HUES64 (cell line): ENCODE data around the gene NFASC.

ENCODE experiments used
- H3K27ac ChIP-seq: 2 replicates; pipeline ENCODE4 v1.7.0; 2013; ENCODE audit warnings: low read depth, low read length, inconsistent platforms
- H3K27me3 ChIP-seq: 2 replicates; pipeline ENCODE4 v1.6.1; 2013; ENCODE audit warnings: mild to moderate bottlenecking, low read length; ENCODE audit not compliant: insufficient read depth
- H3K36me3 ChIP-seq: 2 replicates; pipeline ENCODE4 v1.6.1; 2013; ENCODE audit warnings: mild to moderate bottlenecking, low read length; ENCODE audit not compliant: insufficient read depth
- H3K4me1 ChIP-seq: 2 replicates; pipeline ENCODE4 v1.6.1; 2013; ENCODE audit warnings: mild to moderate bottlenecking, low read length, moderate library complexity; ENCODE audit not compliant: insufficient read depth
- H3K4me3 ChIP-seq: 2 replicates; pipeline ENCODE4 v1.5.1; 2013; ENCODE audit warnings: mild to moderate bottlenecking, low read length, moderate library complexity
- H3K9ac ChIP-seq: 2 replicates; pipeline ENCODE4 v1.6.1; 2013; ENCODE audit warnings: mild to moderate bottlenecking, low read depth, low read length
- H3K9me3 ChIP-seq: 2 replicates; pipeline ENCODE4 v1.6.1; 2013; ENCODE audit warnings: low read depth, low read length; ENCODE audit not compliant: insufficient read depth
- WGBS: fragments of 150-250, 120-280 bp; methylation state at CpG from one replicate; pipeline ENCODE4 v1.1.7; 2013; ENCODE audit warnings: missing lambda C conversion rate; 5-methylcytosine and 5-hydroxymethylcytosine counted together

NFASC gene

DNA sequence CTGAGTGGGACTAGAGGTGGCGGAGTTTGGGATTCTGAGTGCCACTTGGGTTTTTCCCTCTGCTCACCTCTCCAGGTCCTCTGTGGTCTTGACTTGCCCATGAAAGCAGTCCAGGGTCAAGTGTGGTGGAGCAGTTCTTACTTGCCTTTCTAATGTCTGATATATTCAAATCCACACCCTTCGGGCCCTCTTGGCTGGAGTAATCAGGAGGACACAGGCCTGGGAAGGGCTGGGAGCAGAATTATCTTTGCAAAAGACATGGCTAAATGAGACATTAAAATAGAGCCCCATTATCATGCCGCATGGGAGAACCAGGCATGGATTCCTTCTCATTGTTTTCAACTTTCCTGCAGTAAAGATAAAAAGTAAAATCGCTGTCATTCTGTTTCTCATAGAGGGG, 74.0 kb downstream of the NFASC start:
- H3K4me1 ChIP-seq, result peaks cover 13% of the 10 kb centered on the region
- no peaks in the 10 kb centered on the region for H3K27me3 ChIP-seq
- no peak overlapping the region for H3K27ac ChIP-seq
- H3K36me3 ChIP-seq, result no peaks in the 10 kb centered on the region
- 100% methylated on average over 4 of the region's 4 CpGs for WGBS
- H3K9me3 ChIP-seq, result no peaks in the 10 kb centered on the region
- H3K4me3 ChIP-seq, result no peak overlapping the region
- no peak overlapping the region for H3K9ac ChIP-seq

DNA sequence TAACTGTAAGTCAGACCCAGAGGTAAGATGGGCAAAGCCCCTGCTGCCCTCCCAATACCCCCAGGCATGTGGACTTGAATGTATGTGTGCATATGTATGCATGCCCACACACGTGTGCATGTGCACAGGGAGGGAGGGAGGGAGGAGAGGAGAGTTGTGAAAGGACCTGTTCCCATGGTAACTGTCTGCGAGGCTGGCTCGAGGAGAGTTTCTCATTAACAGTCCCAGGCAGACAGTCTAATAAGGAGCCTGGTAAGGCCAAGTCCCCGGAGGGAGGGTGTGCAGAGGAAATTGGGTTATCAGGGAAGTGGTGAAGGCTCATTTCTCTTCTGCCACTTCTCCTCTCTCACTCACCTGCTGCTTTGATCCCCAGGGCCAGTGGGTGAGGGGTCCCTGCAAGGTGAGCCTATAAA, 74.9 kb downstream of the NFASC start:
- peaks cover 15% of the 10 kb centered on the region for H3K4me1 ChIP-seq
- H3K27ac ChIP-seq, result no peak overlapping the region
- no peaks in the 10 kb centered on the region for H3K36me3 ChIP-seq
- no peaks in the 10 kb centered on the region for H3K9me3 ChIP-seq
- no peak overlapping the region for H3K9ac ChIP-seq
- H3K4me3 ChIP-seq, result no peak overlapping the region
- no peaks in the 10 kb centered on the region for H3K27me3 ChIP-seq
- 89% methylated on average over 4 of the region's 4 CpGs for WGBS

DNA sequence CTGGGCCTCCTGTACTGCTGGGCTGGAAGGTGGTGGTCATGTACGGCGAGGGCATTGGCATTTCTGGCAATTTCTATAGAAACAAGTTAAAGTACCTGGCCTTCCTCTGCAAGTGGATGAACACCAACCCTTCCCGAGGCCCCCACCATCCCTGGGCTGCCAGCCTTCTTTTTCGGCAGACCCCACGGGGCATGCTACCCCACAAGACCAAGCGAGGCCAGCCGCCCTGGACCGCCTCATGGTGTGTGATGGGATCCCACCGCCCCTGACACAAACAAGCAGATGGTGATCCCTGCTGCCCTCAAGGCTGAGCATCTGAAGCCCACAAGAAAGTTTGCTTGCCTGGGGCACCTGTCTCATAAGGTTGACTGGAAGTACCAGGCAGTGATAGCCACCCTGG, 76.0 kb downstream of the NFASC start:
- Histone ChIP-seq H3K9me3 (no peaks in the 10 kb centered on the region), H3K4me1 (peaks cover 5% of the 10 kb centered on the region), H3K36me3 (no peaks in the 10 kb centered on the region), H3K9ac (no peak overlapping the region), H3K4me3 (no peak overlapping the region), H3K27ac (no peak overlapping the region), H3K27me3 (no peaks in the 10 kb centered on the region)
- WGBS, result 95% methylated on average over 9 of the region's 9 CpGs

DNA sequence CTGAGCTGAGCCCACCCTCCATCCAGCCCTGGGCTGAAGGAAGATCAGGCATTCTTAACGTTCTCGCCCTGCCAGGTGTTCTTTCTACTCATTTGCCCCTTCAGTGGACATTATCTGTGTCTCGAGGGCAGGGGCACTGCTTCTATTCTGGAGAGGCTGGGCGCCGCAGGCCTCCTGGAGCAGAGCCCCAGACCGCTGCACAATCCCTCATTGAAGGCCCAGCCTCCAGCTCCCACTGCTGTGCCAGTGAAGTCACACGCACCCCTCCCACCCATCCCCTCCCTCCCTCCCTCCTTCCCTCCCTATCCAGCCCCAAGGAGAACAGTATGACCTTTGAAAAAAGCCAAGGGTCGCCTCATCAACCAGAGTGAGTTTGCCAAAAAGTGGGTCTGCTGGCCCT, 76.7 kb downstream of the NFASC start:
- H3K27me3 ChIP-seq, result no peaks in the 10 kb centered on the region
- H3K4me3 ChIP-seq, result no peak overlapping the region
- peaks cover 5% of the 10 kb centered on the region; the same call in 1 of the 2 replicates for H3K4me1 ChIP-seq
- H3K36me3 ChIP-seq, result no peaks in the 10 kb centered on the region
- no peak overlapping the region for H3K27ac ChIP-seq
- H3K9me3 ChIP-seq, result no peaks in the 10 kb centered on the region
- no peak overlapping the region for H3K9ac ChIP-seq
- 87% methylated on average over 8 of the region's 8 CpGs for WGBS

DNA sequence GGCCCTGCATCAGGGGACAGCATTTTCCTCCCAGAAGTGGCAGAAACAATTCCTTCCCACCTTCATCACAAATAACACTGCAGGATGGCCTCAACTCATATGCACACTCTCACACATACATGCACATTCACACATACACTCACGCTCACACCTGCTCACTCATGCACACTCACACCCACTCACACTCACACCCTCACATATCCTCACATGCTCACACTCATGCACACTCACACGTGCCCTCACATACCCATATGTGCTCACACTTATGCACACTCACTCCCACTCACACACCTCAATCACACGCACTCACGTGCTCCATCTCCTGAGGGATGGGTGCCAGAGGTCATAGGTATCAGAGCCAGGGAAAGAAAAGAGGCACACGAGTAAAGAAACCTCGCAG, 77.1 kb downstream of the NFASC start:
- H3K9me3 ChIP-seq, result no peaks in the 10 kb centered on the region
- H3K36me3 ChIP-seq, result no peaks in the 10 kb centered on the region
- 81% methylated on average over 6 of the region's 6 CpGs for WGBS
- no peak overlapping the region for H3K4me3 ChIP-seq
- peaks cover 5% of the 10 kb centered on the region; the same call in 1 of the 2 replicates for H3K4me1 ChIP-seq
- no peak overlapping the region for H3K27ac ChIP-seq
- no peaks in the 10 kb centered on the region for H3K27me3 ChIP-seq
- no peak overlapping the region for H3K9ac ChIP-seq

DNA sequence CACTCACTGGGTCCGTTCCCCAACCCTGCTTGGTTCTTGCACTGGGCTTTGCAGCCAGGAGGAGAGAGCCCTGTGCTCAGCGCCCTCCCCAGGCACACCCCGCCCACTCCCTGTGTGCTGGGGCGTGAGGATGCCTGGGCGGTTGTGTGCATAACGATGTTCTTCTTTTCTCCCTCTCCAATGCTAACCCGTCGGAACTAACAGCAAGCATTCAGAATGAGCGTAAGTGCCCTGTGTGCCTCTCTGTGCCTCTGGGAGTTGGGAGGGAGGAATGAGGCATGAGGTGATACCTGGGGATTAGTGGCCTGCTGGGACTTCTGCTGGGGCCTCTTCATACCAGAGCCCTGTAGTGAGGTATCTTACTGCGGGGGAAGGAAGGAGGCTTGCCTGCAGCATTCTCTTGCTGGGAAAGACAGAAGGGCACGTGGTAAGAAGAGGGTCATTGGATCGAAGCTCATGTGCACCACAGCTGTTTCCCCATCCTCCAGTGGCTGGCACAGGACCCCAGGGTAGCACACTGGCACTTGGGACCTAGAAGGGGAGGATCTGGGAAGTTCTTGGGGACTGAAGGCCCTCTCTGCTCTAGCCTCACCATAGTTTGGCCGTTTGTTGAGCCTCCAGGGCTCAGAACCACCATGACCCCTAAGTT, 79.8 kb downstream of the NFASC start:
- no peaks in the 10 kb centered on the region for H3K27me3 ChIP-seq

DNA sequence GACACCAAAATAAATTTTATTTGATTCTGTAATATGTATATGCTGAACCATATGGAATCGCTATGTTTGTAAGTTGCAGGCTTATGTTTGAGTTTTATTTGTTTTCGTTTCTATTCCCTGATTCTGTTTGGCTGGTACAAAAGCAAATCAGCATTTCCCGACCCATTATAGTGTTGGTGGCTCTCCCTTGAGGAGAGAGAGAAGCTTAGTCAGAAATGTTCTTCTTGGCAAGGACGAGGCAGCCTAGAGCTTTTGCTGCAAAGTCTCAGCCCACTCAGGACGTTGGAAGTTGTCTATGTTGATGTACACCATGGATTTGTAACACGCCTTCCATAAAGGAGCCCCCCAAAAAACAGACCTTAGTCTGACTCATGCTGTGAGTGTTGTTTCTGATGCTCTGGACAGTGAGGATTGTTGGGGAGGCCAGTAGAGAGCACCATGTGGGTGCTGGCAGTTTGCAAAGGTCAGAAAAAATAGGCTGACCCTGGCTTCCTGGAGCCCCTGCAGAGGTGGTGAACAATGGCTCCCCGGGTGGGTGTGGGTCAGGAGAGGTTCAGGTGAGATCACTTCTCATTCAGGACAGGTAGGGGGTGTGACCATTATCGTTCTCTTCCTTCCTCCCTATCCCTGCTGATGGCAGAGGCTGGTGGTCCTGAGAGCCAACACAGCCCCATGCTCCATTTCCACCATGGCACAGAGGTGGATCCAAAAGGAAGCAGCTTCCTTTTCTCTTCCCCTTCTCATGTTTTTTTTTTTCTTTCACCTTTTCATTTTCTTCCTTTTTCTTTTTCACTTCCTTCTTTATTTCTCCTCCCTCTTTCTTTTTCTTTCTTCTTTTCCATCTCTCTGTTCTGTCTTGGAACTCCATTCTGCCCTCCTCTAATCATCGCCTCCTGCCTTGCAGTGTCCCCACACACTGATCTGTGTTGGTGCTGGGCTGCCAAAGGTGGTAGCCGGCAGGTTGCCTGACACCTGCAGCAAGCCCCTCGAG, 88.0 kb downstream of the NFASC start:
- Histone ChIP-seq H3K9ac (no peak overlapping the region), H3K36me3 (no peaks in the 10 kb centered on the region), H3K27me3 (no peaks in the 10 kb centered on the region), H3K27ac (no peak overlapping the region), H3K9me3 (no peaks in the 10 kb centered on the region), H3K4me3 (no peak overlapping the region), H3K4me1 (peaks cover 4% of the 10 kb centered on the region; the same call in 1 of the 2 replicates)
- WGBS, result 91% methylated on average over 11 of the region's 11 CpGs

More for the DNA sequence above, 79.8 kb downstream of the NFASC start:
- peaks cover 5% of the 10 kb centered on the region; the same call in 1 of the 2 replicates for H3K4me1 ChIP-seq
- no peak overlapping the region for H3K27ac ChIP-seq
- WGBS, result 64% methylated on average over 13 of the region's 13 CpGs
- no peaks in the 10 kb centered on the region for H3K9me3 ChIP-seq
- no peak overlapping the region for H3K4me3 ChIP-seq
- H3K9ac ChIP-seq, result no peak overlapping the region
- H3K36me3 ChIP-seq, result no peaks in the 10 kb centered on the region

DNA sequence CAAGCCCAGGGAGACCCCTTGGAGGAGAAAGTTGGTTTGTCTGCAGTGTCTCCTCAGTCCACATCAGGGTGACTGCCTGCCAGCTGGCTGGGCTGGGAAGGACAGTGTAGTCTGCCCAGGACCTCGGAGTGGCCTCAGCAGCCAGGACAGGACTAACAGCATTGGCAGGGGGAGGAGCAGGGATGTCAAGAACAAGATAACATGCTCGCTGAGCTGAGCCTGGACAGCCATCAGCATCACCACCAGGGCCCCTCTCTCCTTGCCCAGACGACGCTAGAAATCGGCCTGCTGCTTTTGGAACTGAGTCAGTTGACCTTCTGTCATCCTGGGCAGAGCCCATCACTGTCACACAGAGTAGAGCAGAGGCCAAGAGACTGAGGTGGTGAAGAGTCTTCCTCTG, 88.7 kb downstream of the NFASC start:
- Histone ChIP-seq H3K27ac (no peak overlapping the region), H3K9ac (no peak overlapping the region), H3K4me1 (peaks cover 4% of the 10 kb centered on the region; the same call in 1 of the 2 replicates), H3K36me3 (no peaks in the 10 kb centered on the region), H3K9me3 (no peaks in the 10 kb centered on the region), H3K4me3 (no peak overlapping the region), H3K27me3 (no peaks in the 10 kb centered on the region)
- 77% methylated on average over 5 of the region's 5 CpGs for WGBS

DNA sequence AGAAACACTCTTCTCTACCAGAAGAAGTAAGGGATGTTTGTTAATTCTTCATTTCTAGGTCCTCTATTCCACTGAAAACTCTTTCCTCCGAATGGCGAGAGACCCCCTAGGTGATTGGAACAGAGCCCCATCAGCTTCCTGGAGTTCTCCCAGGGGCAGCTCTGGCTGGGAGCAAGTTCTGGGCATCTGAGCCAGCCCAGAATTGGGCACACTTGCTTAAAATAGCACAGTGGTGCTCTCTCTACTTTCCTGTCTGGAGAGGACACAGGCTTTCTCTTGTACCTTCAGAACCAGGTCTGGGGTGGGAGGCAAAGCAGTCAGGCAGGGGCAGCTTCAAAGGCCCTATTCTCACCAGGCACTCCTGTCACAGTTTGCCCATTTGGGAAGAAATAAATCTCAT, 89.2 kb downstream of the NFASC start:
- no peak overlapping the region for H3K27ac ChIP-seq
- no peaks in the 10 kb centered on the region for H3K27me3 ChIP-seq
- H3K4me3 ChIP-seq, result no peak overlapping the region
- no peak overlapping the region for H3K9ac ChIP-seq
- peaks cover 4% of the 10 kb centered on the region; the same call in 1 of the 2 replicates for H3K4me1 ChIP-seq
- H3K9me3 ChIP-seq, result no peaks in the 10 kb centered on the region
- 93% methylated on average over 2 of the region's 2 CpGs for WGBS
- H3K36me3 ChIP-seq, result no peaks in the 10 kb centered on the region

DNA sequence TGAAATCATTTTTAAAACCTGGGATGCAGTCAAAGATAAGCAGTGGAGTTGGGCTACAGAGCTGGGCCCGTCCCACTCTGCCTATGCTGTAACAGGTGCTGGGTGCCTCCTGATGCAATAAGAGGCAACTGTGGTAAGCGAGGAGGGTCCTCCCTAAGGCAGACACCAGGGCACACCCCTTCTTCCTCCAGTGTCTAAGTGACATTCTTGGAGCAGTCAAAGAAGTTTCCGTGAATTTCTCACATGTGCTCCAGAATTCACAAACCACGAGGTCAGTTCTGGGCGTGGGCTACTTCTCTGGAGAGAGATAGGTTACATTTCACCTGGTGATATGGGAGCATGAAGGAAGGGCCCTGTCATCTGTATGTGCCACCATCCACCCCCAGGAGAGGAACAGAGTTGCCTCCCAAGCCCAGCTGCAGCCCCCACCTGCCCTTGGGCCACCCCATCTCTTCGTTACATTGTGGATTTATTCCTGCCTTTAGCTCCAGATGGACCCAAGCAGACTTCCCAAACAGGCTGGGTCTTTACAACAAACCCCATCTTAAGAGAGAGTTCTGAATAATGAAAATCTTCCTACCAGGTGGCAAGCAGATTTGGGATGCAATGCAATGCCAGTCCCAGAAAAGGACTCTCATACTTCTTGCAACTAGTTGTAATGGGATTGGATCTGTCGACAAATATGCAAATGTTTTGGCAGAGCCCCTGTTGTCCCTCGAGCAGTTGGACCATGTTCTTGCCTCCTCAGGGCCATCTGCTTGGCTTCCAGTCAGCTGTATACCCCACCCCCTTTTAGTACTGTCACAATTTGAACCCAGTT, 89.9 kb downstream of the NFASC start:
- WGBS, result 94% methylated on average over 8 of the region's 8 CpGs
- Histone ChIP-seq H3K27me3 (no peaks in the 10 kb centered on the region), H3K9me3 (no peaks in the 10 kb centered on the region), H3K4me1 (peaks cover 4% of the 10 kb centered on the region; the same call in 1 of the 2 replicates), H3K9ac (no peak overlapping the region), H3K36me3 (no peaks in the 10 kb centered on the region), H3K4me3 (no peak overlapping the region), H3K27ac (no peak overlapping the region)
